GM23248 (cell line): ENCODE data around the gene BBS7. TPM values are rescaled to one million over a fixed set of nuclear protein-coding genes. Genes with fewer than 3 reads are reported as not detected.

Experiments used
- DNase-seq: peaks from one replicate; pipeline ENCODE4 v3.0.0-alpha.2; 2015
- H2AFZ ChIP-seq: fragments of 200-600 bp; sonication (generic); 2 replicates; pipeline ENCODE4 v1.6.1; 2016; ENCODE audit warnings: antibody characterized with exemption
- H3F3A ChIP-seq: fragments of 200-600 bp; sonication (generic); 2 replicates; pipeline ENCODE4 v1.6.1; 2016; ENCODE audit warnings: mild to moderate bottlenecking, antibody characterized with exemption, mixed run types; ENCODE audit not compliant: insufficient read depth
- H3K27ac ChIP-seq: fragments of 200-600 bp; sonication (generic); 2 replicates; pipeline ENCODE4 v1.5.1; 2016; ENCODE audit warnings: mild to moderate bottlenecking
- H3K27me3 ChIP-seq: fragments of 200-600 bp; sonication (generic); replicated peaks from 2 replicates; pipeline ENCODE4 v1.6.1; 2016; ENCODE audit warnings: mild to moderate bottlenecking; ENCODE audit not compliant: insufficient read depth
- H3K36me3 ChIP-seq: fragments of 200-600 bp; sonication (generic); 2 replicates; pipeline ENCODE4 v1.6.1; 2016; ENCODE audit warnings: low read depth, mild to moderate bottlenecking
- H3K4me1 ChIP-seq: fragments of 200-600 bp; sonication (generic); 2 replicates; pipeline ENCODE4 v1.6.1; 2016; ENCODE audit warnings: mild to moderate bottlenecking; ENCODE audit not compliant: insufficient read depth
- H3K4me2 ChIP-seq: fragments of 200-600 bp; sonication (generic); one replicate; pipeline ENCODE4 v1.6.1; 2016; ENCODE audit warnings: mild to moderate bottlenecking; ENCODE audit not compliant: unreplicated experiment
- H3K4me3 ChIP-seq: fragments of 200-600 bp; sonication (generic); 2 replicates; pipeline ENCODE4 v1.5.1; 2016; ENCODE audit warnings: mild to moderate bottlenecking
- H3K79me2 ChIP-seq: fragments of 200-600 bp; sonication (generic); 2 replicates; pipeline ENCODE4 v1.6.1; 2016; ENCODE audit warnings: mild to moderate bottlenecking; ENCODE audit not compliant: insufficient read depth
- H3K9ac ChIP-seq: fragments of 200-600 bp; sonication (generic); 2 replicates; pipeline ENCODE4 v1.6.1; 2016; ENCODE audit warnings: mild to moderate bottlenecking
- H3K9me2 ChIP-seq: fragments of 200-600 bp; sonication (generic); 2 replicates; pipeline ENCODE4 v1.6.1; 2016; ENCODE audit warnings: mixed run types, mild to moderate bottlenecking, moderate library complexity; ENCODE audit not compliant: insufficient read depth
- H3K9me3 ChIP-seq: fragments of 200-600 bp; sonication (generic); one replicate; pipeline ENCODE4 v1.6.1; 2017; ENCODE audit warnings: low read depth
- H4K20me1 ChIP-seq: fragments of 200-600 bp; sonication (generic); 2 replicates; pipeline ENCODE4 v1.6.0; 2016; ENCODE audit not compliant: insufficient read depth
- EZH2 ChIP-seq: fragments of 200-600 bp; sonication (generic); IDR thresholded peaks from 2 replicates; pipeline ENCODE4 v1.6.1; 2018; ENCODE audit warnings: antibody characterized with exemption, mild to moderate bottlenecking; ENCODE audit not compliant: insufficient read depth, poor library complexity, severe bottlenecking
- EZH2phosphoT487 ChIP-seq: fragments of 200-600 bp; sonication (generic); IDR thresholded peaks from 2 replicates; pipeline ENCODE4 v1.6.1; 2018; ENCODE audit warnings: antibody characterized with exemption, moderate library complexity, mild to moderate bottlenecking, low read depth; ENCODE audit not compliant: insufficient read depth
- WGBS, 2 experiments: methylation state at CpG; one replicate each; pipeline ENCODE4 v1.1.6; 2015 to 2017; ENCODE audit warnings: low lambda C conversion rate in 2 of 2, low coverage in 1 of 2; ENCODE audit errors: missing lambda C conversion rate in 2 of 2; 5-methylcytosine and 5-hydroxymethylcytosine counted together
- in situ Hi-C: fragments of 300-500 bp; cut with MboI; formaldehyde crosslinking; loops from 2 replicates; pipeline ENCODE4 v1.15.0; 2020
- polyA plus RNA-seq: library from polyadenylated mRNA; unstranded; fragments of >200 nt; fragmentation: Nextera tagmentation; extraction: Ambion mirVana; gene quantifications from 2 replicates; pipeline ENCODE4 v1.2.1, GENCODE V29; 2016
- total RNA-seq: library from RNA; depleted of rRNA; stranded (reverse); fragments of >200 nt; shearing (Covaris generic); gene quantifications from 2 replicates; pipeline ENCODE4 v1.2.3, GENCODE V29; 2014; rRNA removed

Gene BBS7, protein sequence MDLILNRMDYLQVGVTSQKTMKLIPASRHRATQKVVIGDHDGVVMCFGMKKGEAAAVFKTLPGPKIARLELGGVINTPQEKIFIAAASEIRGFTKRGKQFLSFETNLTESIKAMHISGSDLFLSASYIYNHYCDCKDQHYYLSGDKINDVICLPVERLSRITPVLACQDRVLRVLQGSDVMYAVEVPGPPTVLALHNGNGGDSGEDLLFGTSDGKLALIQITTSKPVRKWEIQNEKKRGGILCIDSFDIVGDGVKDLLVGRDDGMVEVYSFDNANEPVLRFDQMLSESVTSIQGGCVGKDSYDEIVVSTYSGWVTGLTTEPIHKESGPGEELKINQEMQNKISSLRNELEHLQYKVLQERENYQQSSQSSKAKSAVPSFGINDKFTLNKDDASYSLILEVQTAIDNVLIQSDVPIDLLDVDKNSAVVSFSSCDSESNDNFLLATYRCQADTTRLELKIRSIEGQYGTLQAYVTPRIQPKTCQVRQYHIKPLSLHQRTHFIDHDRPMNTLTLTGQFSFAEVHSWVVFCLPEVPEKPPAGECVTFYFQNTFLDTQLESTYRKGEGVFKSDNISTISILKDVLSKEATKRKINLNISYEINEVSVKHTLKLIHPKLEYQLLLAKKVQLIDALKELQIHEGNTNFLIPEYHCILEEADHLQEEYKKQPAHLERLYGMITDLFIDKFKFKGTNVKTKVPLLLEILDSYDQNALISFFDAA
- total RNA-seq: 24.5 and 25.3 TPM in 2 replicates
- 27.7 and 28.7 TPM in 2 replicates for polyA plus RNA-seq

DNA sequence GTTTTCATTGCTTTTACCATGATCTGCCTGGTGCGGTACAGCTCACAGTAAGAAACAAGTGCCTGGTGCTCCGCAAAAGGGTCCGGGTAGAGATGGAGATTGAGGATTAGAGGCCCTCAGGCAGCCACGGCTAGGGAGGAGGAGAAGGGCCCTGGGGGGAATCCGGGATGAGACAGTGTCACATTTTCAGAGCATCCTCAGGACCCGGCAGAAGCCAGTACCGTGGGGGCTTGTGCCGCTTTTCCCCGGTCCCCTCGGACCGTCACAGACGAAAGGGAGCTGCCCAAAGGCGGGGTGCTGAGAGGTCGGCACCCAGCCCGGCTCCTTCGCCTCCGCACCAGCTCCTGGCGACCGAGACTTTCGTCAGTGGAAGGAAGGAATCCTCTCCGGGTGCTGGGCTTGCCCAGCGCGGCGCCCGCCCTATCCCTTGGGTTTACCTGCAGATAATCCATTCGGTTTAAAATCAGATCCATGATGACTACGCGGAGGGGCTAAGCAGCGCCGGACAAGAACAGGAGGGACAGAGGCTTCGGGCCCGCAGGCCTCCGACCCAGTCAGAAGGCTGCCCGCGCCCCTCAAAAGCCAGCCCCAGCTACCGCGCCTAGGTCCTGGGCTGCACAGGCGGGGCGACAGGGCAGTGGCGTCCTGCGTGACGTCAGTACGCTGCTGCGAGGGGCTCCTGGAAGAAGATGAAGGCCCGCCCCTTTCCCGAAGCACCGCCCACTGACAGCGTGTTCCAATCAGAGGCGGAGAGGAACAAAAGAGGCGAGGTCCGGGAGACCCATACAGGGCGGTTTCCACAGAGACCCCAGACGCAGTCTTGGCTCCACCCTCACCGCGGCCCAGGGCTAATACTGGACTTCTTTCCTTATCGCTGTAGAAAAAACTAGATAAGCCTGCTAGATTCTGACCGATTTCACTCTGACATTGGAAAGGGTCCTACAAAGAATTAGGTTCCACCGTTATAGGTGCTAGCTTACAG lies at the start of gene BBS7:
Gene BBS7 (minus strand): TSS at position 634 of the 982 bp plus-strand sequence. CDS start 161 bp downstream, at position 473.
- peaks cover 30% of the 10 kb centered on the region for H3K36me3 ChIP-seq
- H3K79me2 ChIP-seq: peaks cover 31% of the 10 kb centered on the region

DNA sequence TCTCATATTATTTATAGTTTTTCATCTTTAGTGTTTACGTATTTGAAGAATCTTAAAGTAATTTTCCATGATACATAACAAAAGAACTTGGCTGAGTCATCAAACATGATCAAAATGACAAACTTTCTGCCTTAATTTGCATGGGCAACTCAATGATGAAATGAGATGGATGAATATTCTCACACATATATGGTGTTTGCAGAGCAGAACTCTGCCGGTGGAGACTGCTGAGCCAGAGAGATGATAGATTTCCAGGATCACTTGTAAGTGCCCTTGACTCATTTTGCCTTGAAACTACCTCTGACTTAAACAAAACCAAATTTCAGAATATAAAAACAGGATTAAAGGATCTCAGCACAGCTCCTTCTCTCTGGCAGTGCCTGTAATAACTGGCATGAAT lies 43.4 kb upstream of the BBS7 start:
- H3K4me3 ChIP-seq: no peak overlapping the region
- no peaks in the 10 kb centered on the region for H4K20me1 ChIP-seq
- no peaks in the 10 kb centered on the region for H3K9me2 ChIP-seq
- 82 to 90% methylated on average over 2 of the region's 2 CpGs for WGBS, 2 experiments
- no peaks in the 10 kb centered on the region for H3K4me1 ChIP-seq
- no peaks in the 10 kb centered on the region for H3F3A ChIP-seq
- 0 out of 2 replicates have a peak, but pooled peaks cover 5% of the 10 kb centered on the region for H3K27me3 ChIP-seq
- no peak overlapping the region for H2AFZ ChIP-seq
- no peak overlapping the region for H3K27ac ChIP-seq
- in situ Hi-C loops: no loop called here
- no peaks in the 10 kb centered on the region for H3K36me3 ChIP-seq
- DNase-seq: no peak
- H3K79me2 ChIP-seq: no peaks in the 10 kb centered on the region
- TF ChIP-seq EZH2phosphoT487: no peak
- no peak for TF ChIP-seq EZH2
- H3K9me3 ChIP-seq: no peaks in the 10 kb centered on the region
- no peak overlapping the region for H3K9ac ChIP-seq
- H3K4me2 ChIP-seq: no peak overlapping the region

More for the DNA sequence above, at the start of gene BBS7:
- Histone ChIP-seq H3K9me2 (no peaks in the 10 kb centered on the region), H3F3A (no peaks in the 10 kb centered on the region), H3K9me3 (no peaks in the 10 kb centered on the region), H4K20me1 (no peaks in the 10 kb centered on the region), H3K27ac (peak within 1 kb of the TSS; percentile 69), H3K4me2 (peak within 1 kb of the TSS; percentile 80), H3K27me3 (no peaks in the 10 kb centered on the region), H3K4me3 (peak within 1 kb of the TSS; percentile 91), H3K4me1 (peaks cover 7% of the 10 kb centered on the region), H2AFZ (peak within 1 kb of the TSS; percentile 99), H3K9ac (peak within 1 kb of the TSS; percentile 77)
- in situ Hi-C loops: no loop called here
- TF ChIP-seq EZH2phosphoT487: no peak
- no peak for TF ChIP-seq EZH2
- WGBS, 2 experiments: 1% methylated on average over 46 to 55 of the region's 58 CpGs
- peak; percentile 95 for DNase-seq

DNA sequence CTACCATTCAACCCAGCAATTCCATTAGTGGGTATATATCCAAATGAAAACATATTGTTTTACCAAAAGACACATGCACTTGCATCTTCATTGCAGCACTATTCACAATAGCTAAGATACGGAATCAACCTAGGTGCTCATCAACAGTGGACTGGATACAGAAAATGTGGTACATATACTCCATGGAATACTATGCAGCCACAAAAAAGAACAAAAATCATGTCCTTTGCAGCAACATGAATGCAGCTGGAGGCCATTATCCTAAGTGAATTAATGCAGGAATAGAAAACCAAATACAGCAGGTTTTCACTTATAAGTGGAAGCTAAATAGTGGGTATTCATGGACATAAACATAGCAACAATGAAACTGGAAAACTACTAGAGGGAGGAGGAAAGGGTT lies 38.1 kb upstream of the BBS7 start:
- H3K4me2 ChIP-seq: no peak overlapping the region
- H4K20me1 ChIP-seq: no peaks in the 10 kb centered on the region
- WGBS, 2 experiments: 68 to 86% methylated on average over 1 of the region's 1 CpG
- H3K79me2 ChIP-seq: no peaks in the 10 kb centered on the region
- DNase-seq: no peak
- no peaks in the 10 kb centered on the region for H3F3A ChIP-seq
- no peaks in the 10 kb centered on the region for H3K36me3 ChIP-seq
- no peak overlapping the region for H3K4me3 ChIP-seq
- H3K27ac ChIP-seq: no peak overlapping the region
- H3K27me3 ChIP-seq: peaks cover 9% of the 10 kb centered on the region; the same call in 1 of the 2 replicates
- no peaks in the 10 kb centered on the region for H3K9me2 ChIP-seq
- no peak overlapping the region for H3K9ac ChIP-seq
- no peaks in the 10 kb centered on the region for H3K4me1 ChIP-seq
- TF ChIP-seq EZH2phosphoT487 (no peak), EZH2 (no peak)
- H3K9me3 ChIP-seq: no peaks in the 10 kb centered on the region
- in situ Hi-C loops: no loop called here
- no peak overlapping the region for H2AFZ ChIP-seq
